Lower leg skin (tissue), 4 donors: Measurements from ENCODE around the gene TUT4. TPM values are rescaled to one million over a fixed set of nuclear protein-coding genes. Genes with fewer than 3 reads are reported as not detected.

ENCODE experiments used
- DNase-seq, 2 donors: peaks; one replicate each; pipeline ENCODE4 v3.0.0-alpha.2; 2019; ENCODE audit warnings: low spot score in 2 of 2
- H3K4me3 ChIP-seq: fragments of 200-600 bp; sonication (generic); 2 replicates; pipeline ENCODE4 v1.5.1; 2017; ENCODE audit warnings: mild to moderate bottlenecking, low read depth; ENCODE audit not compliant: poor library complexity, severe bottlenecking
- CTCF ChIP-seq, 3 donors: fragments of 450-650 bp; IDR thresholded peaks; one replicate each; pipeline ENCODE4 v1.5.1; 2016; ENCODE audit warnings: antibody characterized with exemption in 3 of 3, mild to moderate bottlenecking in 3 of 3, moderate library complexity in 2 of 3
- POLR2A ChIP-seq, 2 donors: fragments of 450-650 bp; IDR thresholded peaks; one replicate each; pipeline ENCODE4 v1.6.1; 2016 to 2017; ENCODE audit warnings: antibody characterized with exemption in 2 of 2, mild to moderate bottlenecking in 1 of 2, moderate library complexity in 1 of 2
- WGBS, 2 donors: methylation state at CpG; one replicate each; pipeline ENCODE4 v1.1.5; 2018; 5-methylcytosine and 5-hydroxymethylcytosine counted together
- intact Hi-C: fragments of 100-400 bp; cut with DNase I; formaldehyde crosslinking; loops from one replicate; pipeline ENCODE4 v1.15.0; 2023; ENCODE audit warnings: low total_unique reads
- total RNA-seq, 4 donors: library from RNA; depleted of rRNA; stranded (reverse); fragments of >200 nt; gene quantifications; one replicate each; pipeline ENCODE4 v1.1.0, GENCODE V29; 2016

TUT4 gene
- total RNA-seq, 4 donors from 2014 or later: 36.8 to 94.0 (median 52.0) TPM

GRCh38 chr1:52479076-52479475 is 73.8 kb downstream of the TUT4 start:
- H3K4me3 ChIP-seq: no peak overlapping the region
- TF ChIP-seq CTCF (IDR thresholded peaks at IDR 0.05) (no peak), POLR2A (IDR thresholded peaks at IDR 0.05) (no peak)
- intact Hi-C loops: no loop called here
- WGBS, 2 donors: 85 to 90% methylated on average over 2 of the region's 2 CpGs
- DNase-seq: no peak

DNA sequence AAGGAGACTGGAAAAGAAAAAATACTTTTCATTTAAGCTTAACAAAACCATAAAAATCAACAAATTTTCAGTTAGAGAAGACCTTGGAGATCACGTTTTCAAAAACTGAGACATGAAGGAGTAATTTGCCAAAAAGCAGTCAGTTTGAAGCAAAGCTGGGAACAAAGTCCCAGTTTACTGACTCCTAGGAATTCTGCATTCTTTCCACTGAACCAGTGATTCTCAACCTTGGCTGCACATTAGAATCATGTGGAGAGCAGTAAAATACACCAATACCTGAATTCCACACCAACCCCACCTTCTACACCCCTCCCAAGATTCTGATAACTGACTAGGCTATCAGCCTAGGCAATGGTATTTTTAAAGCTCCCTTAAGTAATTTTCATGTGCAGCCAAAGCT is 75.0 kb downstream of the TUT4 start:
- intact Hi-C loops: no loop called here
- 86 to 95% methylated on average over 1 of the region's 1 CpG for WGBS, 2 donors
- no peak for DNase-seq
- H3K4me3 ChIP-seq: no peak overlapping the region
- TF ChIP-seq CTCF (IDR thresholded peaks at IDR 0.05): no peak
- no peak for TF ChIP-seq POLR2A (IDR thresholded peaks at IDR 0.05)

DNA sequence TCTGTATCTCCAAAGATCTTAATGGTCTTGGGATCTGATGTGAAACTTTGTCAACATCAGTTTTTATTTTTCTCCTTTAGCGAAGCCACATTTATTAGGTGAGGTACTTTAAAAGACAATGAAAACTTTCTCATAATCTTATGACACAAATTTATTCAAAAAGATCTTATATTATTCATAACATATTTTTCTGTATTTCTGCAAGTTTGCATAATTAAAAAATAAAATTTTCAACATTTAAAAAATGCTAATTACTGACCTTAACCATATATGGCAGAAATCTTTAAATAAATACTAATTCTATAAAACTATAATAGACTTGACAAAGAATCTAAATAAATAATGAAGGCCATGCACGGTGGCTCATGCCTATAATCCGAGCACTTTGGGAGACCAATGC is 75.9 kb downstream of the TUT4 start:
- TF ChIP-seq POLR2A (IDR thresholded peaks at IDR 0.05) (no peak), CTCF (IDR thresholded peaks at IDR 0.05) (no peak)
- WGBS, 2 donors: 95 to 97% methylated on average over 3 of the region's 3 CpGs

GRCh38 chr1:52474807-52475206 is 78.1 kb downstream of the TUT4 start:
- intact Hi-C loops: no loop called here
- H3K4me3 ChIP-seq: no peak overlapping the region
- no peak for DNase-seq
- WGBS, 2 donors: 91 to 98% methylated on average over 4 of the region's 4 CpGs
- no peak for TF ChIP-seq CTCF (IDR thresholded peaks at IDR 0.05)
- TF ChIP-seq POLR2A (IDR thresholded peaks at IDR 0.05): no peak

More for the DNA sequence above, 75.9 kb downstream of the TUT4 start:
- DNase-seq: no peak
- intact Hi-C loops: no loop called here
- H3K4me3 ChIP-seq: no peak overlapping the region

DNA sequence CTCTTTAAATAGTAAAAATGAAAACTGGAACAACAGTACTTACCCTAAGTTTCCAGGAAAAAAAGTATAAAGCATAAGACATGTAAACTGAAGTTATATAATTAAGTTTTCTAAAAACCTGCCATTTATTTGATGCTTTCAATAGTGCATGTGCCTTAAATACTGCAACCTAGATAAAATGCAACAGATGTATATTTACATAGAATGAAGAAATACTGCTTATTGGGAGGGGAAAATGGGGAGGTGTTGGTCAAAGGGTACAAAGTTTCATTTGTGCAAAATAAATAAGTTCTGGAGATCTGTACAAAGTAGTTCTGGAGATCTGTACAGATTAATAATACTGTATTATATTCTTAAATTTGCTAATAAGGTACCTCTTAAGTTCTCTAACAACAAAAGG is 79.9 kb downstream of the TUT4 start:
- H3K4me3 ChIP-seq: no peak overlapping the region
- intact Hi-C loops: no loop called here
- TF ChIP-seq POLR2A (IDR thresholded peaks at IDR 0.05): no peak
- TF ChIP-seq CTCF (IDR thresholded peaks at IDR 0.05): no peak
- no peak for DNase-seq

DNA sequence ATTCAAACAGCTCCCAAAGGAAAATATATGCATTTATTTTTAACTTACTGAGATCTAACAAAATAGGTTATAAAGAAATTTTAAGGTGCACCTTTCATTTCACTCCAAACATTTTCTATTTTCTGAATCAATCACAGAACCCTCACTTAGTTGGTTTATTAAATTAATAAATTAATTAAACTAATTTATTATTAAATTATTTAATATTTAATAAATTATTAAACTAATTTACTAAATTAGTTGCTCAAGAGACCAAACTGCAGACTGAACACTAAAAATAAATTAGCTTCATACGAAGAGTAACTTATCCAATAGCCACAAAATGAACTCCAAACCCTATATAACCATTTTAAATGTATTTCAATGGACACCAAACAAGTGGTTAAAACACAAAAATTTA is 80.5 kb downstream of the TUT4 start:
- no peak overlapping the region for H3K4me3 ChIP-seq
- TF ChIP-seq CTCF (IDR thresholded peaks at IDR 0.05): no peak
- TF ChIP-seq POLR2A (IDR thresholded peaks at IDR 0.05): no peak
- intact Hi-C loops: no loop called here
- DNase-seq: no peak
- 89 to 93% methylated on average over 1 of the region's 1 CpG for WGBS, 2 donors
